ENCODE data around the gene PARN.

DNA sequence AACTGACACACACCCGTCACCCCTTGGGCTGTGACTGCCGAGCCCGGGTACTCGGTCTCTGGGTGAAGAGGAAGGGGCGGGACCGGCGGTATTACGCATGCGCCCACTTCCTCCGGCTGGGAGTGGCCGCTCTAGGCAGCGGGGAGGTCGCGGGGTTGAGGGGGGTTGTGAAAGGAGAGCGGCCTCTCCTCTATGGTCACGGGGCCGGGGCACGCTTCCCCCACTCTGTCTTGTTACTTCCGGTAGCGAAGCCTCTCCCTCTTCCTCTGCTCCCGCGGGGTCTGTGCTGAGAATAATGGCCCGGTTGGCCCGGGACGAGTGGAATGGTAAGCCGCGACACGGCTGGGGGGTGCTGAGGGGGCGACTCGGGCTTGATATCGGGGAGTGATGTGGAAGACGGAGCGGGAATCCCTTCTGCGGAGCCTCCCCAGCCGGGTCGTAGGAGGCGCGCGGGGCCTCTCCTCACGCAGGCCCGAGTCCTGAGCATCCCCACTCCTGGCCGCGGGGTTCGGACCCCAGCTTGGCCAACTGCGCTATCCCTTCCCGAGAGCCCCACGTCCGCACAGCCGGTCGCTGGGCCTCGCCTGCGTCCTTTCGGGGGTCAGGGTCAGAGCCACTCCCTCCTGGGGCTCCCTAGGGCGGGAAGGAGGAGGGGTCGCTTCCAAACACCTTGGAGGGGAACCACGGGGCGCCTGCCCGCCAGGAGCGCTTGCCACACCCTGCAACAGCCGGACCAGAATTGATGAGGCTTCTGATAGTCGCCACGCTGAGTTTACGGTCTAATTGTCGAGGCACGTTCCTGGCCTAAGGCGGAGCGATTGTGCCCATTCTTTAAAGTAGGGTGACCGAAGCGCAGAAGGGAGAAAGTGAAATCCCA is 2.9 kb upstream of the PARN start, which contains the start of gene BFAR:
- TF ChIP-seq, protein P1, sequence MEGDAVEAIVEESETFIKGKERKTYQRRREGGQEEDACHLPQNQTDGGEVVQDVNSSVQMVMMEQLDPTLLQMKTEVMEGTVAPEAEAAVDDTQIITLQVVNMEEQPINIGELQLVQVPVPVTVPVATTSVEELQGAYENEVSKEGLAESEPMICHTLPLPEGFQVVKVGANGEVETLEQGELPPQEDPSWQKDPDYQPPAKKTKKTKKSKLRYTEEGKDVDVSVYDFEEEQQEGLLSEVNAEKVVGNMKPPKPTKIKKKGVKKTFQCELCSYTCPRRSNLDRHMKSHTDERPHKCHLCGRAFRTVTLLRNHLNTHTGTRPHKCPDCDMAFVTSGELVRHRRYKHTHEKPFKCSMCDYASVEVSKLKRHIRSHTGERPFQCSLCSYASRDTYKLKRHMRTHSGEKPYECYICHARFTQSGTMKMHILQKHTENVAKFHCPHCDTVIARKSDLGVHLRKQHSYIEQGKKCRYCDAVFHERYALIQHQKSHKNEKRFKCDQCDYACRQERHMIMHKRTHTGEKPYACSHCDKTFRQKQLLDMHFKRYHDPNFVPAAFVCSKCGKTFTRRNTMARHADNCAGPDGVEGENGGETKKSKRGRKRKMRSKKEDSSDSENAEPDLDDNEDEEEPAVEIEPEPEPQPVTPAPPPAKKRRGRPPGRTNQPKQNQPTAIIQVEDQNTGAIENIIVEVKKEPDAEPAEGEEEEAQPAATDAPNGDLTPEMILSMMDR (IDR thresholded peaks at IDR 0.05) = no peak
- TF ChIP-seq POLR2AphosphoS5 (IDR thresholded peaks at IDR 0.05) (peak; percentile 99 to 100 (median 99)), POLR2A (IDR thresholded peaks at IDR 0.05) (peak in 1 of 2 donors; percentile 99)

All from sigmoid colon (tissue), 4 donors.